HFF-Myc (cell line): ENCODE measurements around the gene TSSC4.
"Not testable (repeated sequence)": the region's sequence is repeated elsewhere in the genome, so short reads cannot be mapped to it uniquely, and the experiment has no call there.

ENCODE experiments used
- DNase-seq: peaks from one replicate; pipeline ENCODE4 v3.0.0-alpha.2; 2011; ENCODE audit warnings: low read depth; ENCODE audit errors: extremely low read depth
- H3K4me3 ChIP-seq: replicated peaks from 2 replicates; pipeline ENCODE4 v1.5.1; 2011; ENCODE audit warnings: low read depth, mild to moderate bottlenecking, control low read depth, low read length
- TF ChIP-seq, protein P1 (sequence below): IDR thresholded peaks from 2 replicates; pipeline ENCODE4 v1.5.1; 2012; ENCODE audit warnings: mild to moderate bottlenecking, low read depth, low read length, control low read depth; ENCODE audit errors: missing control alignments

Gene TSSC4

DNA sequence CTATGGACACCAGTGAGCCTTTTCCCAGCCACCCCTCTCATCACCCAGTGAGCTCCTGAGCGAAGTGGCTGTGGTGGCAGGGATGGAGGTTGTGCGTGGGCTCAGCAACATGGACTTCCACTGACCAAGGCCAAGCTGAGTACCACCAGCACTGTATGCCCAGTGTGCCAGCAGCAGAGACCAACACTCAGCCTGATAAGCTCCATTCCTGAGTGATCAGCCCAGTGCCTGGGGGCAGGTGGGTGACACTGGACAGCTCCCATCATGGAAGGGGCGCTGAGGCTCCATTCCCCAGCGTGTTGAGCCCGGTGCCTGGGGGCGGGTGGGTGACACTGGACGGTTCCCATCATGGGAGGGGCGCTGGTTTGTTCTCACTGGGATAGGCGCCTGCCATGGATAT lies 41.0 kb upstream of the TSSC4 start:
- TF ChIP-seq, protein P1, sequence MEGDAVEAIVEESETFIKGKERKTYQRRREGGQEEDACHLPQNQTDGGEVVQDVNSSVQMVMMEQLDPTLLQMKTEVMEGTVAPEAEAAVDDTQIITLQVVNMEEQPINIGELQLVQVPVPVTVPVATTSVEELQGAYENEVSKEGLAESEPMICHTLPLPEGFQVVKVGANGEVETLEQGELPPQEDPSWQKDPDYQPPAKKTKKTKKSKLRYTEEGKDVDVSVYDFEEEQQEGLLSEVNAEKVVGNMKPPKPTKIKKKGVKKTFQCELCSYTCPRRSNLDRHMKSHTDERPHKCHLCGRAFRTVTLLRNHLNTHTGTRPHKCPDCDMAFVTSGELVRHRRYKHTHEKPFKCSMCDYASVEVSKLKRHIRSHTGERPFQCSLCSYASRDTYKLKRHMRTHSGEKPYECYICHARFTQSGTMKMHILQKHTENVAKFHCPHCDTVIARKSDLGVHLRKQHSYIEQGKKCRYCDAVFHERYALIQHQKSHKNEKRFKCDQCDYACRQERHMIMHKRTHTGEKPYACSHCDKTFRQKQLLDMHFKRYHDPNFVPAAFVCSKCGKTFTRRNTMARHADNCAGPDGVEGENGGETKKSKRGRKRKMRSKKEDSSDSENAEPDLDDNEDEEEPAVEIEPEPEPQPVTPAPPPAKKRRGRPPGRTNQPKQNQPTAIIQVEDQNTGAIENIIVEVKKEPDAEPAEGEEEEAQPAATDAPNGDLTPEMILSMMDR, result no peak
- no peak overlapping the region for H3K4me3 ChIP-seq
- no peak for DNase-seq

DNA sequence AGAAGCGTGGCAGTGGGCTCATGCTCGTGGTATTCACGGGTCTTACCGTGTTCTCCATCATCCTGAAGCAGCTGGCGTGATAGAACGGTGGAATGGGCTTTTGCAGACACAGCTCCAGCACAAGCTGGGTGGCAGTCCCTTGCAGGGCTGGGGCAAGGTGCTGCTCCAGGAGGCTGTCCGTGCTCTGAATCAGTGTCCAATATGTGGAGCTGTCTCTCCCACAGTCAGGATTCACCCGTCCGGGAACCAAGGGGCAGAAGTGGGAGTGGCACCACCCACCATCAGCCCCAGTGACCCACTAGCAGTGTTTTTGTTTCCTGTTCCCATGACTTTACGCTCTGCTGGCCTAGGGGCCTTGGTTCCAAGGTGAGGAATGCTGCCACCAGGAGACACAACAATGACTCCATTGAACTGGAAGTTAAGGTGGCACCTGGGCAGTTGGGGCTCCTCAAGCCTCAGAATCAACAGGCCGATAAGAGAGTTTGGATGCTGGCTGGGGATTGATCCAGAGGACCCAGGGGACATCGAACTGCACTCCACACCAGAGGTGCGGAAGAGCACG lies 40.4 kb upstream of the TSSC4 start:
- H3K4me3 ChIP-seq, result no peak overlapping the region
- no peak for DNase-seq
- TF ChIP-seq, protein P1, result no peak

DNA sequence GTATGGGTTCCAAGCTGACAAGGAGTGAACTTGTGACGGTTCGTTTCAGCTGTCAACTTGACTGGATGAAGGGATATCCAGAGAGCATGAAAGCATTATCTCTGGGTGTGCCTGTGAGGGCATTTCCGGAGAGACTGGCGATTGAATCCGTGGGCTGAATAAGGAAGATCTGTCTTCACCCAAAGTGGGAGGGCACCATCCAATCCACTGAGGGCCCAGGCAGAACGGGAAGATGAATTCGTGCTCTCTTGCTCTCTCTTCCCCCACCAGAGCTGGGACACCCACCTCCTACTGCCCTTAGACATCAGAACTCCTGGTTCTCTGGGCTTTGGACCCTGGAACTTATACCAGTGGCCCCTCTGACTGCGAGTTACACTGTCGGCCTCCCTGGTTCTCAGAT lies 39.0 kb upstream of the TSSC4 start:
- no peak for DNase-seq
- no peak overlapping the region for H3K4me3 ChIP-seq
- TF ChIP-seq, protein P1, result no peak

GRCh38 chr11:2362414-2362813 lies 38.1 kb upstream of the TSSC4 start:
- no peak for DNase-seq
- TF ChIP-seq, protein P1, result no peak

DNA sequence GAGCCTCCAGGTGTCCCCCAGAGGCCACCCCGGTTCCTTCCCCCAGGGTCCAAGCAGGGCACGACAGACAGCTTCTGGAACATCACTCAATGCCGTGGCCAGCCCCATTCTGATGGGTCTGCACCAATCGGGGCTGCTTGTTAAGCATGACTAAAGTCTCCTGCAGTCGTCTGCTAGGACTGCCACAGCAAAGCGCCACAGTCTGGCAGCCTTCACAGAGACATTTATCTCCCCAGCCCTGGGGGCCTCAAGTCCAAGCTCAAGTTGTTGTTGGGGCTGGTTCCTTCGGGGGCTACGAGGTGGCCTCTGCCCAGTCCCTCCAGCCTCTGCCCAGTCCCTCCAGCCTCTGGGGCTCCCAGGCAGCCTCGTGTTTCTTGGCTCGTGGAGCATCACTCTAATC lies 37.4 kb upstream of the TSSC4 start:
- no peak overlapping the region for H3K4me3 ChIP-seq
- TF ChIP-seq, protein P1, result no peak
- no peak for DNase-seq

More at GRCh38 chr11:2362414-2362813, 38.1 kb upstream of the TSSC4 start:
- H3K4me3 ChIP-seq, result no peak overlapping the region

DNA sequence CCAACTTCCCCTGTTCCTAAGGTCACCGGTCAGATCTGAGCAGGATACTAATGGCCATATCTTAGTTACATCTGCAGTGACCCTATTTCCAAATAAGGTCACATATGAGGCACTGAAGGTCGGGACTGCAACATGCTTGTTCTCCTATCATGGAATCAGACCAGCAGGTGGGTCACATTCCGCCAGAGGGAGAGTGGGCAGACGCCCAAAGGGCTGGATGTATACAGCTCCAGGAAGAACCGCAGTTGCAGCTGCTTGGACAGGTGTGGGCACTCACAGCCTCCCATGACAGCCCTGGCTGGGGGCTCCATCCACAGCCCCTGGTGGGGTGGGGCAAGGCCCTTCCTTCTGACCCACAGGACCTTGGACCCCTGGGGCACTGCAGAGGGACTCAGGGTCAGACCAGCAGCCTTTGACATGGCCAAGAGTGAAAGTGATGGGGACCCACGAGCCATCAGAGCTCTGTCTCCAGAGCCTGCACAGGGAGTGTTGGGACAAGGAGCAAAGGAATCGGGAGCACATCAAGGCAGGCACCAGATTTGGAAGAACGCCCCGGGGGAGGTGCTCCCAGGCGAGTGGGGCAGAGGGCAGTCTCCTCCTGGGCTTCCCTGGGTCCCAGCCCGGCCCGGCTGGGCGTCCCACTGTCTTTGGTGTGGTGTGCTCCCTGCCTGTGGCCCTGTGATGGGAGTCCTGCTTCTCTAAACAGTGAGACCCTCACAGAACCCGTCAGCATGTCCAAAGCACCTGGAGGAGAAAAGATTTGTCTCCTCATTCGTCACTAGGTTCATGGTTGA lies 36.8 kb upstream of the TSSC4 start:
- DNase-seq, result no peak
- TF ChIP-seq, protein P1, result no peak
- H3K4me3 ChIP-seq, result no peak overlapping the region

DNA sequence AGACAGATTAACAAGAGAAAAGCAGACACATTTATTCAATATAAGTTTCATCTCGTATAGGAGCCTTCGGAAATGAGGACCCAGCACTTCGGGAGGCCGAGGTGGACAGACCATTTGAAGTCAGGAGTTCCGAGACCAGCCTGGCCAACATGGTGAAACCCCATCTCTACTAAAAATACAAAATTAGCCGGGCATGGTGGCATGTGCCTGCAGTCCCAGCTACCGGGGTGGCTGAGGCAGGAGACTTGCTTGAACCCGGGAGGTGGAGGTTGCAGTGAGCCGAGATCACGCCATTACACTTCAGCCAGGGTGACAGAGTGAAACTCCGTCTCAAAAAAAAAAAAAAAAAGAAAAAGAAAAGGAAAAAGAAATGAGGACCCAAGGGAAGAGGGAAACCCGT lies 36.2 kb upstream of the TSSC4 start:
- not testable (repeated sequence) for H3K4me3 ChIP-seq, DNase-seq
